A172 (cell line): ENCODE measurements around the gene HLA-DRB5. TPM values are rescaled to one million over a fixed set of nuclear protein-coding genes. Genes with fewer than 3 reads are reported as not detected.
"Not testable (repeated sequence)": the region's sequence is repeated elsewhere in the genome, so short reads cannot be mapped to it uniquely, and the experiment has no call there.

Source experiments
- DNase-seq: peaks from one replicate; pipeline ENCODE4 v3.0.0-alpha.2; 2015; ENCODE audit warnings: low spot score
- total RNA-seq: library from RNA; depleted of rRNA; stranded (reverse); fragments of >200 nt; shearing (Covaris generic); gene quantifications from 2 replicates; pipeline ENCODE4 v1.2.3, GENCODE V29; 2014; rRNA removed

Gene HLA-DRB5
- total RNA-seq, 1 experiment from 2014 or later: not detected

DNA sequence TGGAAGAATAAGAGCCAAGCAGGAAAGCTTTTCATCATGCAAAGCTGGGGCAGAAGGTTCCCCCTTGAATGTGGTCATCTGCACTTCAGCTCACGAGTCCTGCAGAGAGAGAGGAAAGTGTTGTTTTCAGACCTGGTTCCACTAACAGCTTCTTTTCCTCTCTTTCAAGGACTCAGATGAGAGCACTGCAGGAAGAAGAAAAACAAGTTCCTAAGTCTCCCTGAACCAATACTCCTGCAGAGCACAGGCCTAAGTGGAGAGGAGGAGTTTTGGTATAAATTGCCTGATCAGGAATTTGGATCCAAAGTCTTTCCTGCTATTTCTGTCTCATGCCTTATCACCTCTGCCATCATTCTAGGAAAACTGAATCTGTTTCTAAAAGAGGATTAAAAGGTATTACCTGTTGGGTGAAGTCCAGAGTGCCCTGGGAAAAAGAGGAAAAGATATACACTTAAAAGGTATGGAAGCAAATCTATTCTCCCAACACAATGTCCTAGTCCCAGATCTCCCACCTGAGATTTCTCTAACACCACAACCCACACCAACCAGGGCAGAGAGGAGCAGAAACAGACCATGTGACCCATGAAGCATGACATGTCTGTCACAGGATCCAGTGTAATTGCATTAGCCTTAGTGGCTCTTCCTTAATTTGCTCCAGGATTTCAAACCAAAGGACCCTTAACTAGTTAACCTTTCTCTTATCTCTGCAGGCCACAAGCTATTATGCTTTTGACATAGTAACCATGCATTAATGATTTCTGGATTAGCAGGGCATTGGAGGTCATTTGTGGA lies 12.2 kb downstream of the HLA-DRB5 start:
- DNase-seq: no peak

DNA sequence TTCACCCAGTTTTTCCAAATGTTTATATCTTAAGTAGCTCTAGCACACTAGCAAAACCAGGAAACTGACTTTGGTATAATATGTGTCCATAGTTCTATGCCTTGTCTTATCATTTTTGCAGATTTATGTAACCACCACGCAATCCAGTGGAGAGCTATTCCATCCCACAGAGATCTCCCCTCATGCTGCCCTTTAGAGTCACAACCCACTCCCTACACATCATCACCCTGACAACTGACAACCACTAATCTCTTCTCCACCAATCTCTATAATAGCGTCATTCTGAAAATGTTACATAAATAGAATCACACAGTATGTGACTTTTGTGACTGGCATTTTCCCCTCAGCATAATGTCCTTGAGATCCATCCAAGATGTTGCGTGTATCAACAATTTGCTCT lies 29.1 kb downstream of the HLA-DRB5 start:
- no peak for DNase-seq

DNA sequence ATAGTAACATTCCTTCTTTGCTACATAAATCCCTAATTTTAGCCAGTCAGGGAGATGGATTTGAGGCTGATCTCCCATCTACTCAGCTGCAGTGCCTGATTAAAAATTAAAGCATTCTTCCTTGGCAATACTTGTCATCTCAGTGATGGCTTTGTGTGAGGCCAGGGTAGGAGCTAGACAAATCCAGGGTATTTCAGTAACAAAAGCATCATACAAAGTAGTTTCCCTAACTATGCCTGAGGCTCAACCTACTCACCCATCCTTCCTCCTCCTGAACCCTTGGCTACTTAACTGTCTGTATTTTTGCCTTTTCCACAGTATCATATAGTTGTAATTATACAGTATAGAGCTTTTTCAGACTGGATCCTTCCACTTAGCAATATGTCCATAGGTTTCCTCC lies 37.7 kb downstream of the HLA-DRB5 start:
- no peak for DNase-seq

DNA sequence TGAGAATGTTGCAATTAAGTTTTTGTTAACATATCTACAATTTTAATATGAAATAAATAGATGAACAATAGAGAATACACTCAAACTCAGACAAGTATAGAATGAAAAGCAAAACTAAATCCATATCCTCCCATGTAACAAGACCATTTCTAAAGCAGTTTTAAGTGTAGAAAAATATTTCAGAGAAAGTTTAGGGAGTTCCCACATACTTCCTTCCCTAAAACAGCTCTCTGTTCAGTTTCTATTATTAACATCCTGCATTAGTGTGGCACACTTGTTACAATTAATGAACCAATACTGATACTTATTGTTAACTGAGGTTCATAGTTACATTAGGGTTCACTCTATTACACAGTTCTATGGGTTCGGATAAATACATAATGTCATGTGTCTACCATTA lies 38.4 kb downstream of the HLA-DRB5 start:
- DNase-seq: no peak

DNA sequence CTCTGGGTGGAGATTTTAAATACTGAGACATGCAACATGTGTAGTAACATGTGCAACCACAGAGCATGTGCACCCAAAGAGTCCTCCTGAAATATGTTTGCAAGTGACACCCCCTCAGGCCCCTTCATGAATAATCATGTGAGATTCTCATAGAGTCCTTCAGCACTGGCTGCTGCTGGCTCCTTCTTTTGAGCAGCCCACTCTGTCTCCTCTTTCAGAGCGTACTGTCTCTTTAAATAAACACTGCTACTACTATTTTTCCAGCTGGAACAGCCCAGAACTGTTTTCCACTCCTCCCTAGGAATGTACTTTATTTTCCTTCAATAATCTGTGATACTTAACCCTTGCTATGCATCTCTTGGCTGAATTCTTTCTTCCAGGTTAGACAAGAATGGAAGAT lies 42.0 kb downstream of the HLA-DRB5 start:
- no peak for DNase-seq

DNA sequence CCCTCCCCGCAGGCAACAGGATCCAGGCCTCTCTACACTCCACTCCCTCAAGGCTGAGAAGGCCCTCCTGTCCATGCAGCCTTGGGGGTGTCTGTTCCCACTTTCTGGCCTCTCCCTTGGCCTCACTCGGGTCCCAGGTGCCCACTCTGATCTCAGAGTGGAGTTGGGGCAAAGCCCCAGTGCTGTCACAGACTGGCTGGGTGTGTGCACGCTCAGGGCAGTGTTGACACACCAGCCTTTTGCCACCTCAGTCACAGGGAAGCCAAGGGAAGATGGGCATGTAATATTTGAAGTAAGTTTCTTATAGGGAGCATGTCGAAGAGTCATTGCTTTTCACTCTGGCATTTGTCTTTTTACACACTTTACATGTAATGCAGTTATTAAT lies 45.5 kb downstream of the HLA-DRB5 start:
- no peak for DNase-seq

DNA sequence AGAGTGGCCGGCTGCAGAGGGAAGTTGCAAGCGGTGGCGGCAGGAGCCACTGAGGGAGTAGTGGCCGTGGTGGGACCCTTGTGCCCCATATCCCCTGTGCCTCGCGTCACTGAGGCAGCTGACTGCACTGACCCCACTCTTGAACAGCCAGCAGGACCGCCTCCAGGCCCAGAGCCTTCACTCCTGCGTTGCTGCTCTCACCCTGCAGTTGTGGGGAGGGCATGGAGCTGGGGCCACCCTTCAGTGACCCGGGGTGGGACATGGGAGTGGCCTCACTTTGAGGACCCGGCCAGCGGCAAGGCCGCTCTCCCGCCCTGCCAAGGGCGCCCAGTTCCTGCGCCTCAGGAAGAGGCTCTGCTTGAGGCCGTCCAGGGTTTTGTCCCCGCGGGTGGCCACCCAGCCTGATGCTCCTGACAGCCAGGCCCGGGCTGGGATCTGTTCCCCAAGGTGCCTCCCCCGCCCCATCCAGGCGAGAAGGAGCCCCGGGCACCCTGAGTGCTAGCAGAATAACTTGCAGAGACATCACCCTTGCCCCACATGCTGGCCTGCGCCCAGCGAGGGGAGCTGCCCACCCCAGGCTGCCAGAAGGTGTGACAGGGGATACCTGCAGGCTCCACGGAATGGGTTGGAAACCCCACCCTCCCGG lies 46.0 kb downstream of the HLA-DRB5 start:
- no peak for DNase-seq

DNA sequence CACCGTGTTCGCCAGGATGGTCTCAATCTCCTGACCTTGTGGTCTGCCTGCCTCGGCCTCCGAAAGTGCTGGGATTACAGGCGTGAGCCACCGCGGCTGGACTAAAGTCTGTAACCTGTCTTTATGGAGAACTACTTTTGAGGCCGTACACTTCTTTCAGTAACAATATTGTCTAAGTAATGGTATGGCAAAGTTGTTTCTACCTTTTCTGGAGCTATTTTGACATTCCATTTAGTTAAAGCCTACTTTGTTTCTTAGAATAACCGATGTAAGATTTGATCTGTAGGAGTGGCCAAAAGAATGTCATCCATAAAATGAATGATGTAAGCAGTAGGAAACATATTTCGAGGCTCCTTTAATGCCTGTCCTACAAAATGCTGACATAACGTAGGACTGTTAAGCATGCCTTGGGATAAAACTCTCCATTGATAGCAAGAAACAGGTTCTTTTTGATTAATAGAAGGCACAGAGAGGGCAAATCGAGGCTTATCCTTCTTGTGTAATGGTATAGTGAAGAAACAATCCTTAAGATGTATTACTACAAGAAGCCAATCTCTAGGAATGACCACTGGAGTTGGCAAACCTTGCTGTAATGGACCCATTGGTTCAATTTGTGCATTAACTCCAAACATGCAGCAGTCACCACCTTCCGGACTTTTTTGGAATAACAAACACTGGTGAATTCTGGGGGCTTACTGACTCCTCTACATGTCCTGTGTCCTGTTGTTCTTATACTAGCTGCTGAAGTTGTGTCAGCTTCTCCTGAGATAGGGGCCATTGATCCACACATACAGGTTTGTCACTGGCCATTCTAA lies 54.5 kb downstream of the HLA-DRB5 start:
- DNase-seq: no peak

DNA sequence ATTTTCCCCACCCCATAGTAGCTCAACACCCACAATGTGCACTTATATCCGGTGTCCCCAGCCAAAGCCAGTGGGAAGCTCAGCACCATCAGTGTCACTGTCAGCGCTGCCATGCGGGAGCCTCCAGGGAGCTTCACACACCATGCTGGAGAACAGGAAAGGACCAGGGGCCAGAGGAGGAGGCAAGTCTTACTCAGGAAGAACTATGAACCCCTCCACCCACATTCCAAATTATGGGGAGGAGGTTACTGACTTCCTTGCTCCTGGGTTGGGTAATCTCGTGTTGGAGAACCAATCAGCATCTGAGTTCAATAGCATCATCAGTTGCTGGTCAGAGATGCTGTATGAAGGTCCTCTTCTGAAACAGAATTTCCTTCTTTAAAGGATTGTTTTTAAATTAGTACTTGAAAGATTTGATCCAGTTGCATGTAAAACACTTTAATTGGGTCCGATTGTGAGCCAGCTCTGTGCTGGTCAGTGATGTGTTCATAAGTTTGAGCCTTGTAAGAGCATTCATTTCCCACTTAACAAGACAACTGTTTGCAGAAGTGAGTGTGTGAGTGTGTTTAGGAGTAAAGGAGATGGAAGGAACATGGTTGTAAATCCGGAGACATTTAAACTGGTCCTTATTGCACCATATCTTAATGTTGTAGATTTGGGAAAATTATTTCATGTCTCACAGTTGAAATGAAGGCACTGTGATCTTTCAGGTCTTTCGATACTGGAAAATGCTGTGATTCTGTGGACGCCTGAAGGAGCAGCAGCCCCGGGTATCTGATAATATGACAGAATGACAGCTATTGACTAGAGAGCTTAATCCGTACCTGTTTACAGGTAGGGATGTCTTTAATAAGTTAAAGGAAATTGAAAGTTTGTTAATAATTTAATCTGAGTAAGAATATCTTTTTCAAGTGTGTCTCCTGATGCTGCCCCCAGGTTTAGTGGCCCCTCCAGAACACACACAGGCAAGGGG lies 56.4 kb downstream of the HLA-DRB5 start:
- not testable (repeated sequence) for DNase-seq

DNA sequence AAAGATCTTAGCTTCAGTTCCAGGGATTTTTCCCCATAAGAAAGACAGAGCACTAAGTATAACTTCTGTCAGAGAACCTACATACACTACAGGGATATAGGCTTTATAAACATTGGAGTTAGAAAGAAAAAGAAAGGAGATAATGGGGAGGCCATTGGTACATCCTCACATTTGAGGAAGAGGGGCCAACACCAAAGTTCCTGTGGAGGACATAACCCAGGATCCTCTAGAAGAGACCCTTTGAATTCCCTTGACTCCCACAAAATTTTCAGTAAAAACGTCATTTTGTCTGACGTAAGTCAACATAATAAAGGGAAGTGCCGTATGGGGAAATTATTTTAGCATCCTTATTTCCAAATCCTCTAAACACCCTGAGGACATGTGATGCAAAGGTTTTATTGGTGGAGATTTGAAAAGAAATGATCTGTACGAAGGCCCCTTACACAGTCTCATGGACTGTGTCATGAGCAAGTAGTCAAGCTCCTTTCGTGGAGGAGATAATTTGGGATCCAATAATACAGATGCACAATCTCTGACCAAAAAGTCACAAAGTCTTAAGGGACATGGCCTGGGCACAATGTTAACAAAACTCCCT lies 57.2 kb downstream of the HLA-DRB5 start:
- DNase-seq: no peak

DNA sequence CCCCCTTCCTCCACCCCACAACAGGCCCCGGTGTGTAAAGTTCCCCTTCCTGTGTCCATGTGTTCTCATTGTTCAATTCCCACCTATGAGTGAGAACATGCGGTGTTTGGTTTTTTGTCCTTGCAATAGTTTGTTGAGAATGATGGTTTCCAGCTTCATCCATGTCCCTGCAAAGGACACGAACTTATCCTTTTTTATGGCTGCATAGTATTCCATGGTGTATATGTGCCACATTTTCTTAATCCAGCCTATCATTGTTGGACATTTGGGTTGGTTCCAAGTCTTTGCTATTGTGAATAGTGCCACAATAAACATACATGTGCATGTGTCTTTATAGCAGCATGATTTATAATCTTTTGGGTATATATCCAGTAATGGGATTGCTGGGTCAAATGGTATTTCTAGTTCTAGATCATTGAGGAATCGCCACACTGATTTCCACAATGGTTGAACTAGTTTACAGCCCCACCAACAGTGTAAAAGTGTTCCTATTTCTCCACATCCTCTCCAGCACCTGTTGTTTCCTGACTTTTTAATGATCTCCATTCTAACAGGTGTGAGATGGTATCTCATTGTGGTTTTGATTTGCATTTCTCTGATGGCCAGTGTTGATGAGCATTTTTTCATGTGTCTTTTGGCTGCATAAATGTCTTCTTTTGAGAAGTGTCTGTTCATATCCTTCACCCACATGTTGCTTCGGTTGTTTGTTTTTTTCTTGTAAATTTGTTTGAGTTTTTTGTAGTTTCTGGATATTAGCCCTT lies 62.2 kb downstream of the HLA-DRB5 start:
- not testable (repeated sequence) for DNase-seq

Other genes with a start within 250 kb of the HLA-DRB5 start
- gene TSBP1, start 158.4 kb downstream of the HLA-DRB5 start, total RNA-seq: not detected in 2 replicates
- not detected in 2 replicates for gene BTNL2, start 123.1 kb downstream of the HLA-DRB5 start, total RNA-seq
- gene HLA-DRA, start 90.4 kb downstream of the HLA-DRB5 start, total RNA-seq: not detected in 2 replicates
- gene HLA-DRB1, start 59.6 kb upstream of the HLA-DRB5 start, total RNA-seq: 0.07 TPM in 1 of 2 replicates, not detected in the other
- not detected in 2 replicates for gene HLA-DQA1, start 107.1 kb upstream of the HLA-DRB5 start, total RNA-seq
- not detected in 2 replicates for gene HLA-DQB1, start 136.4 kb upstream of the HLA-DRB5 start, total RNA-seq
- gene HLA-DQA2, start 211.1 kb upstream of the HLA-DRB5 start, total RNA-seq: not detected in 2 replicates
- gene HLA-DQB2, start 233.2 kb upstream of the HLA-DRB5 start, total RNA-seq: not detected in 2 replicates